GM19025 (cell line): ENCODE data around the gene WNT7A.

ENCODE experiments used
- ATAC-seq: cut with Tn5 transposase; IDR thresholded peaks from one replicate; pipeline ENCODE4 v1.9.1; 2021; ENCODE audit warnings: mild to moderate bottlenecking, low read depth, moderate library complexity; ENCODE audit not compliant: unreplicated experiment

Gene WNT7A

DNA sequence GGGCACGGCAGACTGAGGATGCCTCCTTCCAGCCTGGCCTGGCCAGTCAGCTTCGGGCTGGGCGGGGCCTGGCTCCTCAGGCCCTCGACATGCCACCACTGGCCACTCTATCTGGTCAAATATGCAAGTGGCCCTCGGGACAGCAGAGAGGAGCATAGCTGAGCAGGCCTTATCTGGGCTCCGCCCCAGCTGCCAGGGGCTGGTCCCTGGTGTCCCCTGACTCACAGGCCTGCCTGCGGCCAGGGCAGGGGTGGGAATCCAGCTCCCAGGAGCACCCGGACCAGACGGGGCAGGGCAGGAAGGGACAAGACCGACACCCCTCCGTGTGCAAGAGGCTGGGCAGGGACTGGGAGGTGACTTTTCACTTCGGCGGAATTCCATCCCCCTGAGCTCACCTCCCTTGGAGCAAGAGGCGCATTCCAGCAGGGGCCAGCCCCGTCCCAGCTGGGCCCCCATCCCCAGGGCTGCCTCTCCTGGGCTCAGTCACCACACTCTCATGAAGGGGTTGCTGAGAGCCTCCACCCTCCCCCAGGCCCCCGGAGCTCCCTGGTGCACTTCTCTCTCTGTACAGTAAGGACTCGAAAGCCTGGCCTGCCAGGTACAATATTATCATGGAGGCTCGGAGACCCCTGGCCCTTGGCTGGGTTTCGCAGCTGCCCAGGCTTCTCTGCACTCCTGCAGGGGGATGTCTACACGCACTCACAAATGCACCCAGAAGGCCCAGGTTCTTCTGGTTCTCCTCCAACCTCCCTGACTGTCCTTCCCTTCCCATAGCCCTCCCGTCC, 29.5 kb downstream of the WNT7A start:
- no peak for ATAC-seq

DNA sequence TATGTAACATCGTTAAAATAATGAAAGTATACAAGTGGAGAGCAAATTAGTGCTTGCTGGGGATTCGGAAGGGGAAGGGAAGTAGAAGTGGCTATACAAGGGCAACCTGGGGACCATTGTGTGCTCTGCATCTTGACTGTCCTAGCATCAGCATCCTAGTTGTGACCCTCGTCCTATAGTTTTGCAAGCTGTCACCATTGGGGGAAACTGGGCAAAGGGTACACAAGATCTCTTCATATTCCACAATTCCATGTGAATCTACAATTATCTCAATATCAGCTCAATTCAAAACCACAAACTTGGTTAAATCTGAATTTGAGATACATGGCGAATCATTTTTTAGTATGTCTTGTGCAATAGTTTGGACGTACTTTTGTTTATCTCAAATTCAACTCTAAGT, 30.9 kb downstream of the WNT7A start:
- ATAC-seq, result no peak

DNA sequence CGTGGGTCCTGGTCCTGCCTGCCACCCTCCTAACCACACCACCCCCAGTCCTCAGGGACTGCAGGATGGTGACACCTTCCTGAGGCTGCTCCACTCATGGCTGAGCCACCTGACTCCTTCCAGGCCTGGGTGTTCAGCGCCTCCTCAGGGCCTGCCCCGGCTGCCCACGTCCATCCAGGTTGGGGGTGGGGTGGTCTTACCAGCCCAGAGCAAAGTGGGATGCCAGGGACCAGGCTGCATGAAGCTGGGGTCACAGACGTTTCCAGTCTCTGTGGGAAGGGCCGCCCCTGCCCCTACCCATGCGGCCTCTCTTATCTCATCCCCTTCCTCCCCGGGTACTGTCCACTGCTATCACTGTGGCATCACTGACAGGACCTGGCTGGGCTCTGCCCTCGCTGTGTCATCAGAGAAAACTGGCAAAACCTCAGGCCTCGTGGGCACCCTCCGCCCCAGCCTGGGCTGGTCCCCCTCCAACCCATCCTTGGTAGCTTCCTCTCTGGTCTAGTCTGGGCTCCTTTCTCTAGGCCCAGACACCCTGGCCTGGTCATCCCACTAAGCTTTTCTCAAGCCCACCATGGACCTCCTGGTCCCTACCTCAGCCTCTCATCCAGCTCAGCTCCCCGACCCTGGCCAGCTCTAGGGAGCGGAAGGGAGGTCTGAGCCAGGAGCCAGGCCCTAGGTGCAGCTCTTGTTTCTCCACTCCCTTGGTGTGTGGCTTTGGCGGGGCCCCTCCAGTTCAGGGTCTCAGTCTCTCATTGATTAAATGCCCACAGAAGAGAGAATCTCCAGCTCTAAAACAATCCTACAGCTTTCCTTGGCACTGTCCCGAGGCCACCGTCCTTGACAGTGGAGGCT, 32.9 kb downstream of the WNT7A start:
- ATAC-seq, result no peak

DNA sequence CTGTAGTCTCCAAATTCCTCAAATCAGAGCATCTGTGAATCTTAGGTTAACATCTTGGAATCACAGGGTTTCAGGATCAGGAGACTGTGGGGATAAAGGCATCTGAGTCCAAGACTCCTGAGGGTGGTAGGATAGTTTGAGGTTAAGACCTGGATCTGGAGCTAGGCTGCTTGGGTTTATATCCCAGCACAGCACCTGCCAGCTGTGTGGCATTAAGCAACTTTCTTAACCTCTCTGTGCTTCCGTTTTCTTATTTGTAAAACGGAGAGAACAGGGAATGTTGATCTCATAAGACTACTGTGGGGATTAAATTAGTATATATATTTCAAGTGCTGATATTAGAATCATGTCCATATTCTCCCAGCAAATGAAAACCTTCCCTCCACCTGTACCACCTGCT, 33.6 kb downstream of the WNT7A start:
- ATAC-seq, result no peak

DNA sequence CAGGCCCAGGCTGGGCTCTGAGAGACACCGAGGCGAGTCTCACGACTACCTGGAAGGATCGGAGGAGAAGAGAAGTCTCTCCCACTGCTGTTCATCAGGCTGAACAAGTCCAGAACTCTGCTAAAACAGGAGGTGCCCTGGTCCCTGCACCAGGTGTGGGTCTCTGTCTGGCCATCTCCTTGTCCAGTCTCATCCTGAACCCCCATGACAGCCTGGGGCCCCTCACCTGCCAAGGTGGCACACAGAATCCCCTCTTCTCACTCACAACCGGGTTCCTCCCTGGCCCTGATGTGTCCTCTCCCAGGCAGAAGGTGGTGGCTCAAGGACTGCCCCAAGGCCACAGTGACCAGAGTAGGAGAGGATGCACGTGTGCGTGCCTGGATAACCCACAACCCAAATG, 34.1 kb downstream of the WNT7A start:
- ATAC-seq, result no peak

DNA sequence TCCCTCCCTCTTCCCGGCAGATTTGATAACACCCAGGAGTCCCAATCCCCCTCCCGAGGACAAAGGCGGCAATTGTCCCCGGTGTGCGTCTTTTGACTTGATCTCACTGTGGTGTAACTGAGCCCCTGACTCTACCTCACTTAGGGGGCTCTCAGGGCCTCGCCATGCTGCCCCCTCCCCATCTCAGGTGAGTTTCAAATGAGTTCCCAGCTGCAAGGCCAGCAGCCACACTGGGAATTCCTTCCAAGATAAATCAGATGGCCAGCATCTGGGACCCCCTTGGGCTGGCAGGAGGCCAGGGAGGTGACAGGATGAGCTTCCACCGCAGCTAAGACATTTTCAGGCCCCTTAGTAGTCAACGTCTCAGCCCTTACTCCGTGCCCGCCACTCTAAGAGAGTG, 35.0 kb downstream of the WNT7A start:
- ATAC-seq, result no peak

DNA sequence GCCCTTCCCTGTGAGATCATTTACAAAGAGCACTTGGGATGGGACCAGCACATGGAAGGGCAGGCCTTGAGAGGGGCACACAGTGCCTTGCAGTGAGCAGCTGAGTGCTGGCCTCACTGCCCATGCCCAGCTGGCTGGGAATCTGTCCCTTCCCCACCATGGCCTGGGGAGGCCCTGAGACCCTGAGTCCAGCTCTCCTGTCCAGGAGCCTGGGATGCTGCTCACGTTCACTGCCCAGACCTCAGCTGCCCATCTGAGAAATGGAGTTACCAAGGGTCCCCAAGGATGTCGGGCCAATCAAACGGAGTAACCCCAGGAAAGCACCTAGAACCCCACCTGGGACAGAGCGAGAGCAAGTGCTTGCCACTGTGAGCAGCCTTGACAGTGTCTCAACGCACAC, 35.6 kb downstream of the WNT7A start:
- ATAC-seq, result no peak

DNA sequence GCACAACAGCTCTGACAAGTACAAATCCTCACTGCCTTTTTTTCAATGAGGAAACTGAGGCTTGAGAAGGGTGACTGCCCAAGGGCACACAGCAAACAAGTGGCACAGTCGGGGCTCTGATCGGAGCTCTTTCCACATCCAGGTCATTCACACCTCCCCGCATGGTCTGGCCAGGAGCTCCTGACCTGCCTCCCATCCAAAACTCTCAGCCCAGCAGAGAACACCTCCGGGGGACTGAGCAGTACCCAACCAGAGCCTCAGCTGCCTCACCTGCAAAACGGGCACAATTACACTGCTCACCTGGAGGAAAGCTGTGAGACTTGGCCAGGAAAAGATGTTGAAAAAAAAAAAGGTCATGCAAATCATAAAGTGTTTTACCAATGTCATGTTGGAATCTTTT, 36.5 kb downstream of the WNT7A start:
- no peak for ATAC-seq

DNA sequence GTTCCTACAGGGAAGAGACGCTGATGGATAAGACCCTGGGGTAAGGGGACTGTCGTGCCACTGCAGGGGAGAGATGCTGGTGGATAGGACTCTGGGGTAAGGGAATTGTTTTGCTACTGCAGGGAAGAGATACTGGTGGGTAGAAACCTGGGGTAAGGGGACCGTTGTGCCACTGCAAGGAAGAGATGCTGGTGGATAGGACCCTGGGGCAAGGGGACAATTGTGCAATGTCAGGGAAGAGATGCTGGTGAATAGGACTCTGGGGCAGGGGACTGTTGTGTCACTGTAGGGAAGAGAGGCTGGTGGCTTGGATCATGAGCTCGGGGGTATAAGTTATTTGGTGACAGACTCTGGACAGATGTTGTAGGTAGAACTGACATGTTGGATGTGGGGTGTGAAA, 37.6 kb downstream of the WNT7A start:
- ATAC-seq, result no peak

DNA sequence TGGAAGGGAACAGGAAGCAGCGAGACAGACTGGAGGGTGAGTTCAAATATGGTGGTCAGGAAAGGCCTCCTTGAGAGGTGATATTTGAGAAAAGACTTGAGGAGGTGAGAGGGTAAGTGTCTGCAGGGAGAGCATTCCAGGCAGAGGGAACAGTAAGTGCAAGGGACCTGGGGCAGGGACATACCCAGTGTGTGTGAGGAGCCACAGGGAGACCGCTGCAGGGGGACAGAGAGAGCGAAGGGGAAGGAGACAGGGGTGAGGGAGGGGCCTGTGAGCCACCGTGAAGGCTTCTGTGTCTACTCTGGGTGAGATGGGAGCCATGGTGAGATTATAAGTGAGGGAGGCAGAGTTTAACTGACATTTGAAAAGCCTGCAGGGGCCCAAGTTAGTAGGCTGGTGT, 38.0 kb downstream of the WNT7A start:
- no peak for ATAC-seq

DNA sequence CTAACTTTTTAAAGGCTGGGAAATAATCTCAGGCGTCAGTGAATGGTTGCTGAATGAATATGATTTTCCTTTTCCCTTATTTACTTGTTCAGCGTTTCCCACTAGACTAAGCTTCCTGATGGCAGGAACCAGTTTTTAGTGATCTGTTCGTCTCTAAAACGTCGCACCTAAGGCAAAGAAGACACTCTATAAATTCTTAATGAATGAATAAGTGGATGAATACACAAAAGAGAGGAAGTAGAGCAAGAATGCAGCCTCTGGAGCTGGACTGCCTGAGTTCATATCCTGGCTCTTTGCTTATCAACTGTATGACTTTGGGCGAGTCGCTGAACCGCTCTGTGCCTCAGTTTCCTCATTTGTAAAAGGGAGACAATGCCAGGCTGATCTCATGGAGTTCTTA, 38.7 kb downstream of the WNT7A start:
- no peak for ATAC-seq

DNA sequence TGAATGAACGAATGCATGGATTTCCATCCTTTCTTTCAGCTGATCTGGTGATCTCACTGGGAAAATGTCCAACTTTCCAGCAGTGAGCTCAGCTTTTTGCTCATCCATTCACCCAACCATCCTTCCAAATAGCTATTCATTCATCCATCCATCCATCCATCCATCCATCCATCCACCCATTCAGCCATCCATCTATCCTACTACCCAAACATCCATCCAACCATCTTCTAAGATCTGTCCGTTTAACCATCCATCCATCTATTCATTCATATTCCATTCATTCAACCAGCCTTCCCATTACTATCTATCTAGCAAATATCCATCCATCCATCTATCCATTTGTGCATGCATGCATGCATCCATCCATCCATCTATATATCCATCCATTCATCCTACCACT, 39.4 kb downstream of the WNT7A start:
- no peak for ATAC-seq

DNA sequence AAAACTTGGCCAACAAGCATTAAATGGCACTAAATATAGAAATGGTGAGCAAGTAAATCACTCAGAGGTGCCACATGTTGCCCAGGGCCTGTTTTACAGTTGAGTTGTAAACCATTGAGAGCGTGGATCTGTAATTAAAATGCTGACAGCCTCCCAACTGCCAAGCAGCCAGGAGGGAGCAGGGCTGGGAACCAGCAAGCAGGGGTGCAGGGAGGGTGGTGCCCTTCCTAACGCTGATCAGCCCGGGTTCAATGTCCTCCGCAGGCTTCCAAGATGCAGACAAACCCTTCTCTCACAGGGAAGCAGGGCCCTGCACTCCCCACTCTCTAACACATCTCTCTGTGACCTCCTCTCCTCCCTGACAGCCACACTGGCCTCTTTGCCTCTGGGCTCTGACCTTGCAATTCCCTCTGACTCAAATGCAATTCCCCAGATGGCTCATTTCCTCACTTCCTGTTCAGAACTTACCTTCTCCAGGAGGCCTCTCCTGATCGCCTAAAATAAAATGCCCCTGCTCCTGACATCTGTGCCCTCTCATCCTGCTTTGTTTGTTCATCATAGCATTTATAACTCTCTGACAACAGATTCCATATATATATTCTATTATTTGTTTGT, 40.0 kb downstream of the WNT7A start:
- no peak for ATAC-seq

DNA sequence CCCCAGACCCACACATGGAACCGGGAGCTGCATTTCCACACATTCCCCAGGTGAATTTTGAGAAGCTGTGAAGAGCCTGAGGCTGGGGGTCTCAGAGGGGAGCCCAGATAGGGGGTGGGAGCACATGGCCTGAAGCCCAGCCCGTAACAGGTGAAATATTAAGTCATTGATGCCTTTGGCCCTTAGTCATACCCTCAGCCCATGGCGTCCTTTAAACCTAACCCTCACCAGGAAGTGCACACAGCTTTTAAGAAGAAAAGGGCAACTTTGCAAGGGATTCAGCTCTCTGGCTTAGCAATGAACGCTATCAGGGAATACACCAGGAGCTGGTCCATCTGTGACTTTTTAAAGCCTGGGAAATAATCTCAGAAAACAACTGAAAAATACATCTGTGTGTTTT, 40.6 kb downstream of the WNT7A start:
- ATAC-seq, result no peak

DNA sequence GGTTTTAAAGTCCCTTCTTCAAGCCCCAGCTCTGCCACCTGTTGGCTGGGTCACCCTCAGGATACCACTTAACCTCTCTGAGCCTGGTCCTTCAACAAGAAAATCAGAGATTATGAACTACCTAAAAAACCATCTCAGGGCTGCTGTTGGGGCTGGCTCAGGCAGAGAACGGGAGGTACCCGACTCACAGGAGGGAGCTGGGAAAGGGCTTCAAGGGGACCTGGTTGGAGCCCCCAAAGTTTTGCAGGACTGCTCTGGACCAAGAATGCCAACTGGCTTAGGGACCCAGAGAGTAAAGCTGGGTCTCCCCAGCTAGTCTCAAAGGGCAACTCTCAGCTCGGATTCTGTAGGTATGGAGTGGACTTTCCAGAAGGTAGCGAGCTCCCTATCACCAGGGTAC, 41.5 kb downstream of the WNT7A start:
- no peak for ATAC-seq

DNA sequence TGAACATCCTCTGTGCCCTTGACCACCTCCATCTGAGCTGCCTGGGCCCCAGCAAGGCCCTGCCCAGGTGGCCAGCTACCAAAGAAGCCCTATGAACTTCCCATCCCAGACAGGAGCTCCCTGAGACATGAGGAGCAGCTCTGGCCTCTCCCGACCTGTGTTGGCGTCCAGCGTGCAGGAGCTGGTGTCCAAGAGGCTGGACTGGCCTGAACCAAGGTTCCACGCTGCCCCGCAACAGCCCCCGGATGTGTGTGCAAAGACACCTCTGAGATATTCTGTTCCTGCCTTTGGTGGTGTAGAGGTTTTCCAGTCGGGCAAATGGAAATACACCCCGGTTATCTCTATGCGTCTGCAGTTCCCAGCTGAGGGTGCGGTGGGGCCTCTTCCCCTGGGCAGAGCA, 42.1 kb downstream of the WNT7A start:
- no peak for ATAC-seq

DNA sequence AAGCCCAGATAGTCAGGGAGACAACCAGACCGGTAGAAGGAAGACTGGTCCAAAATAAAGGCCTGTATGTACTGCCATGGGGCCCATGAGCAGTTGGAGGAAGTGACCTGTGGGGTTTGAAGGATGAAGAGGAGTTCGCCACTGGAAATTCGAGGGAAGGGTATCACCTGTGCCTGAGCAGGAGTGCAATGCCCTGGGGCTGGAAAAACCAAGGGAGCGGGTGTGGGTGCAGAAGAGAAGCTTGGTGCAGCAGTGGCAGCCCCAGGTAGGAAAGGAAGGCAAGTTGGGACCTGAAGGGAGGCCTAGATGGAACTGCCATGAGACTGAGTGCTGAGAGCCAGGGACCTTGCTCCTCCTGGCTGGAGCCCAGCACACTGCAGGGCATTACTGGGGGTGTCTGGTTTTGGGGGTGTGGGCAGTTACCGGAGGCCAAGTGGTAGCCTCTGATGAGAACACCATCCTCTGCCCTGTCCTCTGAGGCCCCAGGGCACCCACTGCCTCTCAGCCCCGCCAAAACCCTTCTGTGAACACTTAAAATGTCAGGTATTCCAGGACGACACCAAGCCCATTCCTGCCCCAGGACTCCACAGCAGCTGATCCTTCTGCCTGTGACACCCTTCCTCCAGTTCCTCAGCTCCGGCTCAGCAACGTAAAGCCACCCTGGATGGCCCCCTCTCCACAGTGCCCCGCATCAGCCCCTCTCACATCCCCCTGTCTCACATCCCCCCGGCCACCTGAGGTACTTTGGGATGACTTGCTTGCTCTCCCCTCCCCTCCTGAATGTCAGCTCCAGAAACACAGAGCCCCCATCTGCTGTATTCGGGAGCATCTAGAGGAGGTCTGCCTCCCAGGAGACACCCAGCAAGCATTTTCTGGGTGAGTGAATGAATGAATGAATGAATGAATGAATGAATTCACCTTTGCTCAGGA, 42.9 kb downstream of the WNT7A start:
- ATAC-seq, result no peak

DNA sequence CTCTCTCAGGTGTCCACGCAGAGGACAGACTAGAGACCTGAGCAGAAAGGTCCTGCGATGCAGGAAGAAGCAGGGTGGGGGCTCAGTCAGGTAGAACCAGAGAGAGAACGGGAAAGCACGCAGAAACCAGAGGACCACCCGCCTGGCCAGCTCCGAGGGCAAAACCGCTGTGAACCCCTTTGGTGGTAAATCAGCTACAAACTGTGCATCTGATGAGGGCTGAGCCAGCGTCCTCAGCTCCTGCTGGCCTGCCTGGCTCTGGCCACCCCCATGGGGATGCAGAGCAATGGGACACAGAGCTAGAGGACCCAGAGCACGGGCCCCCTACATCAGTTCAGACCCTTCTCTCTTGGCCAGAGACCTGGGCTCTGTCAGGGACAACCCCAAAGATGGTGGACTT, 44.6 kb downstream of the WNT7A start:
- ATAC-seq, result no peak

DNA sequence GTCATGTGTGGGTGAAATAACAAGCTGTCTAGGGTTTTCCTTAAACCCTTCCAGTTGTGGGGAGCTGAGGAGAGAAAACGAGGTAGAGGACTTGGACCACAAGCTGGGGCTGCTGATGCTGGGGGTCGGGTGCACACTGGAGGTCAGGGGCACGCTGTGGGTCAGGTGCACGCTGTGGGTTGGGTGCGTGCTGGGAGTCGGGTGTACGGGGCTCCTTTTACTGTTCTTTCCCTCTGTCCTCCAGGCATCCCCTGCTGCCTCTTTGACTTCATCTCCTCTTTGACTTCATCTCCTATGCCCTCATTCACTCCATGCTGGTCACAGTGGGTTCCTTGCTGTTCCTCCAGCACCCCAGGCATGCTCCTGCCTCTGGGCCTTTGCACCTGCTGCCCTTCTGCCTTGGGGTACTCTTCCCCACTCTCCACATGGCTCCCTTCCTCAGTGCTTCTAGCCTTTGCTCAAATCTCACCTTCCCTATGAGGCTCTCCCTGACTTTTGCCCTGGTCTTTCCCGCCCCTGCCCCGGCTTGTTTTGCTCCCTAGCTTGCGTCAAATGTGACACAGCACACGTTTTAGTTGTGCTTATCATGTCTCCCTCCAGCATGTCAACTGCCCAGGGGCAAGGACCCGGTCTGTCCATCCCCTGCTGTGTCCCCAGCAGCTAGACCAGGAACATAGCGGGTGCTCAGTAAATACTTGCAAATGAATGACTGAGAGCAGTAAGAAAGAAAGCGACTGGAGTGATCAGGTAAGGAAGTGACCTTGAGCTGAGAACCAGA, 45.4 kb downstream of the WNT7A start:
- ATAC-seq, result no peak
